HL-60 (cell line): ENCODE measurements around the gene ANGPTL8.

ENCODE experiments used
- POLR2AphosphoS5 ChIP-seq: IDR thresholded peaks from 2 replicates; pipeline ENCODE4 v1.6.1; 2012; ENCODE audit warnings: low read depth
- SPI1 ChIP-seq: IDR thresholded peaks from 2 replicates; pipeline ENCODE4 v1.6.1; 2012; ENCODE audit warnings: low read depth, mild to moderate bottlenecking, borderline replicate concordance
- TF ChIP-seq, protein P1 (sequence below): IDR thresholded peaks from one replicate; pipeline ENCODE4 v1.5.1; 2011; ENCODE audit warnings: low read length, control low read depth, inconsistent platforms; ENCODE audit not compliant: insufficient read depth

DNA sequence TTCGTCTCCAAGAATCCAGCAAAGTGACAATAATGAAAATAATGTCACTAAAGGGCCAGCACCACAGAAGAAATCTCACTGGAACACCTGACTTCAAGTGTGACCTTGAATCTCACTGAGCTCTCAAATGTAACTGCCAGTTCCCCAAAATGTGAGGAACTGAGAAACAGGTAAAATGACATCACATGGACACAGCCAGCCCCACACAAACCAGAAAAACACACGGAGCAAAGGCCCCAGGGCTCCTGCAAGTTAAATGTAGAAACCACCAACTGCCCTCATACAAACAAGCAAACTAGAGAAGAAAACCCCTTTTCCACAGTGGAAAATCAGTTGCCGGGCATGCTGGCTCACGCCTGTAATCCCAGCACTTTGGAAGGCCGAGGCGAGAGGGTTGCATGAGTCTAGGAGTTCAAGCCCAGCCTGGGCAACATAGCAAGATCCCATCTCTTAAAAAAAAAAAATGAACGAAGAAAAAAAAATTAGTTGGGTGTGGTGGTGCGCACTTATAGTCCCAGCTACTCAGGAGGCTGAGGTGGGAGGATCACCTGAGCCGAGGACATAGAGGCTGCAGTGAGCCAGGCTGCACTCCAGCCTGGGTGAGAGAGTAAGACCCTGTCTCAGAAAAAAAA, 33.4 kb upstream of the ANGPTL8 start:
- TF ChIP-seq, protein P1, sequence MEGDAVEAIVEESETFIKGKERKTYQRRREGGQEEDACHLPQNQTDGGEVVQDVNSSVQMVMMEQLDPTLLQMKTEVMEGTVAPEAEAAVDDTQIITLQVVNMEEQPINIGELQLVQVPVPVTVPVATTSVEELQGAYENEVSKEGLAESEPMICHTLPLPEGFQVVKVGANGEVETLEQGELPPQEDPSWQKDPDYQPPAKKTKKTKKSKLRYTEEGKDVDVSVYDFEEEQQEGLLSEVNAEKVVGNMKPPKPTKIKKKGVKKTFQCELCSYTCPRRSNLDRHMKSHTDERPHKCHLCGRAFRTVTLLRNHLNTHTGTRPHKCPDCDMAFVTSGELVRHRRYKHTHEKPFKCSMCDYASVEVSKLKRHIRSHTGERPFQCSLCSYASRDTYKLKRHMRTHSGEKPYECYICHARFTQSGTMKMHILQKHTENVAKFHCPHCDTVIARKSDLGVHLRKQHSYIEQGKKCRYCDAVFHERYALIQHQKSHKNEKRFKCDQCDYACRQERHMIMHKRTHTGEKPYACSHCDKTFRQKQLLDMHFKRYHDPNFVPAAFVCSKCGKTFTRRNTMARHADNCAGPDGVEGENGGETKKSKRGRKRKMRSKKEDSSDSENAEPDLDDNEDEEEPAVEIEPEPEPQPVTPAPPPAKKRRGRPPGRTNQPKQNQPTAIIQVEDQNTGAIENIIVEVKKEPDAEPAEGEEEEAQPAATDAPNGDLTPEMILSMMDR = no peak
- no peak for TF ChIP-seq POLR2AphosphoS5
- TF ChIP-seq SPI1 = no peak; the same call in 1 of the 2 replicates
